ENCODE measurements around the gene HACD3.

GRCh38 chr15:65576664-65577063 is 46.4 kb downstream of the HACD3 start:
- TF ChIP-seq CTCF (IDR thresholded peaks at IDR 0.05; ENCODE audit: low read depth, low read length, missing input control): no peak
- TF ChIP-seq SP1 (IDR thresholded peaks at IDR 0.05): no peak
- no peak for TF ChIP-seq RAD21 (IDR thresholded peaks at IDR 0.05)
- no peak for TF ChIP-seq YY1 (IDR thresholded peaks at IDR 0.05)
- TF ChIP-seq REST (IDR thresholded peaks at IDR 0.05): no peak
- TF ChIP-seq FOXA1 (IDR thresholded peaks at IDR 0.05): no peak
